GM12878 (cell line): Measurements from ENCODE around the gene MCMBP. TPM values are rescaled to one million over a fixed set of nuclear protein-coding genes. Genes with fewer than 3 reads are reported as not detected.

Source experiments
- ATF3 ChIP-seq: IDR thresholded peaks from 2 replicates; pipeline ENCODE4 v1.6.1; 2011; ENCODE audit warnings: low read depth, mild to moderate bottlenecking, low read length, moderate library complexity, borderline replicate concordance; ENCODE audit errors: extremely low read depth
- BACH1 ChIP-seq: fragments of 450-650 bp; IDR thresholded peaks from 2 replicates; pipeline ENCODE4 v1.6.1; 2017; ENCODE audit warnings: mild to moderate bottlenecking, borderline replicate concordance
- BCL3 ChIP-seq: IDR thresholded peaks from 2 replicates; pipeline ENCODE4 v1.6.1; 2011; ENCODE audit warnings: borderline replicate concordance, low read depth, mild to moderate bottlenecking, moderate library complexity, low read length; ENCODE audit not compliant: insufficient read depth, poor library complexity, severe bottlenecking
- CBX5 ChIP-seq: sonication (generic); IDR thresholded peaks from 2 replicates; pipeline ENCODE4 v1.6.1; 2016; ENCODE audit warnings: low read depth, moderate library complexity, mild to moderate bottlenecking, inconsistent platforms
- CREB1 ChIP-seq: IDR thresholded peaks from 2 replicates; pipeline ENCODE4 v1.6.1; 2012; ENCODE audit warnings: low read depth, mild to moderate bottlenecking, inconsistent platforms
- EP300 ChIP-seq, 2 experiments: fragments of 150-350 bp in 1 of 2; IDR thresholded peaks; 2 replicates each; pipeline ENCODE4 v1.6.1; 2011 to 2012; ENCODE audit warnings: low read depth in 2 of 2, low read length in 2 of 2, borderline replicate concordance in 1 of 2, improper control_type of control experiment in 1 of 2, inconsistent platforms in 1 of 2; ENCODE audit not compliant: control insufficient read depth in 1 of 2
- EZH2 ChIP-seq: IDR thresholded peaks from 2 replicates; pipeline ENCODE4 v1.6.1; 2012; ENCODE audit warnings: low read depth, mild to moderate bottlenecking, control low read depth, inconsistent platforms, low read length, borderline replicate concordance; ENCODE audit not compliant: control insufficient read depth
- IKZF1 ChIP-seq: fragments of 450-650 bp; conservative IDR thresholded peaks from 2 replicates; pipeline ENCODE4 v1.6.1; 2017; ENCODE audit warnings: antibody characterized with exemption, mild to moderate bottlenecking
- NFXL1 ChIP-seq: fragments of 450-650 bp; IDR thresholded peaks from 2 replicates; pipeline ENCODE4 v1.6.1; 2017; ENCODE audit warnings: antibody characterized with exemption, mild to moderate bottlenecking, borderline replicate concordance
- NR2C2 ChIP-seq: IDR thresholded peaks from 2 replicates; pipeline ENCODE4 v1.6.1; 2011; ENCODE audit warnings: borderline replicate concordance, low read depth; ENCODE audit not compliant: control insufficient read depth, insufficient read length
- PBX3 ChIP-seq: IDR thresholded peaks from 2 replicates; pipeline ENCODE4 v1.6.1; 2011; ENCODE audit warnings: mild to moderate bottlenecking, low read depth, low read length, moderate library complexity; ENCODE audit not compliant: insufficient replicate concordance
- RFX5 ChIP-seq: IDR thresholded peaks from 2 replicates; pipeline ENCODE4 v1.6.1; 2011; ENCODE audit warnings: low read depth, low read length, improper control_type of control experiment
- SMAD5 ChIP-seq: IDR thresholded peaks from 2 replicates; pipeline ENCODE4 v1.6.1; 2016; ENCODE audit warnings: antibody characterized with exemption, low read depth
- TCF12 ChIP-seq: IDR thresholded peaks from 2 replicates; pipeline ENCODE4 v1.6.1; 2011; ENCODE audit warnings: low read depth, mild to moderate bottlenecking, low read length
- YY1 ChIP-seq: IDR thresholded peaks from 2 replicates; pipeline ENCODE4 v1.6.1; 2011; ENCODE audit warnings: low read depth, mild to moderate bottlenecking, low read length
- ZBTB4 ChIP-seq: fragments of 450-650 bp; formaldehyde crosslinking; IDR thresholded peaks from 2 replicates; pipeline ENCODE4 v1.4.0; 2022; ENCODE audit warnings: mild to moderate bottlenecking, moderate library complexity
- polyA plus RNA-seq, 11 experiments: library from polyadenylated mRNA; depleted of rRNA in 4 of 11; unstranded in 6 of 11; stranded (reverse) in 5 of 11; fragments of >200 nt; fragmentation: Nextera tagmentation in 4 of 11; fragmentation: Illumina TruSeq in 1 of 11; extraction: Ambion mirVana in 4 of 11; extraction: Trizol in 1 of 11; gene quantifications; 1 replicate in 1 of 11; 2 replicates in 10 of 11; pipeline versions ENCODE4 v1.2.1 to v1.2.3, GENCODE V29; 2011 to 2016; ENCODE audit warnings: inconsistent platforms in 2 of 11, missing spikeins in 2 of 11, low read depth in 1 of 11
- total RNA-seq, 4 experiments: library from RNA; depleted of rRNA in 3 of 4; stranded (reverse); fragments of >200 nt in 3 of 4; fragmentation: Illumina TruSeq in 1 of 4; extraction: Trizol in 1 of 4; gene quantifications; 2 replicates each; pipeline versions ENCODE4 v1.2.1 to v1.2.3, GENCODE V29; 2013 to 2021
- TF ChIP-seq, protein P1 (sequence below): IDR thresholded peaks from 2 replicates; pipeline ENCODE4 v1.6.1; 2011; ENCODE audit warnings: low read depth, low read length, improper control_type of control experiment, borderline replicate concordance

Gene MCMBP
- total and polyA plus RNA-seq, 10 of the 15 experiments (the other 5 are each of a cell fraction or from before 2014, with no cell fraction given), result 7.6 to 93.1 (median 75.7) TPM

- TF ChIP-seq ATF3, result no peak
- no peak for TF ChIP-seq EP300 (IDR thresholded peaks at IDR 0.05; ENCODE audit: borderline replicate concordance in 1 of 2, control insufficient read depth in 1 of 2, low read depth in 2 of 2, low read length in 2 of 2)
- TF ChIP-seq TCF12, result peak; percentile 47; the same call in 1 of the 2 replicates
- no peak for TF ChIP-seq CBX5
- TF ChIP-seq ZBTB4 (CRISPR knock-in tag), result no peak
- no peak for TF ChIP-seq SMAD5
- TF ChIP-seq, protein P1, sequence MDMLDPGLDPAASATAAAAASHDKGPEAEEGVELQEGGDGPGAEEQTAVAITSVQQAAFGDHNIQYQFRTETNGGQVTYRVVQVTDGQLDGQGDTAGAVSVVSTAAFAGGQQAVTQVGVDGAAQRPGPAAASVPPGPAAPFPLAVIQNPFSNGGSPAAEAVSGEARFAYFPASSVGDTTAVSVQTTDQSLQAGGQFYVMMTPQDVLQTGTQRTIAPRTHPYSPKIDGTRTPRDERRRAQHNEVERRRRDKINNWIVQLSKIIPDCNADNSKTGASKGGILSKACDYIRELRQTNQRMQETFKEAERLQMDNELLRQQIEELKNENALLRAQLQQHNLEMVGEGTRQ, result no peak
- no peak for TF ChIP-seq IKZF1
- peak; percentile 62; the same call in 1 of the 2 replicates for TF ChIP-seq CREB1
- no peak for TF ChIP-seq NR2C2
- TF ChIP-seq EZH2, result no peak
- TF ChIP-seq RFX5, result no peak
- TF ChIP-seq NFXL1, result no peak
- no peak for TF ChIP-seq BCL3
- no peak for TF ChIP-seq BACH1
- no peak for TF ChIP-seq PBX3
- TF ChIP-seq YY1, result no peak
- TF ChIP-seq, all 136 proteins: peak for 7
These were observed 64.5 kb downstream of the MCMBP start (continued) for GRCh38 chr10:119807960-119808697.
